NCI-H1417 treated with DMSO at 0.1 percent for 48 hours (cell line): ENCODE results near the gene SYT5.

Experiments
- DNase-seq: peaks from one replicate; lab custom pipeline; 2025; lab: John Stamatoyannopoulos, UW

Gene SYT5

DNA sequence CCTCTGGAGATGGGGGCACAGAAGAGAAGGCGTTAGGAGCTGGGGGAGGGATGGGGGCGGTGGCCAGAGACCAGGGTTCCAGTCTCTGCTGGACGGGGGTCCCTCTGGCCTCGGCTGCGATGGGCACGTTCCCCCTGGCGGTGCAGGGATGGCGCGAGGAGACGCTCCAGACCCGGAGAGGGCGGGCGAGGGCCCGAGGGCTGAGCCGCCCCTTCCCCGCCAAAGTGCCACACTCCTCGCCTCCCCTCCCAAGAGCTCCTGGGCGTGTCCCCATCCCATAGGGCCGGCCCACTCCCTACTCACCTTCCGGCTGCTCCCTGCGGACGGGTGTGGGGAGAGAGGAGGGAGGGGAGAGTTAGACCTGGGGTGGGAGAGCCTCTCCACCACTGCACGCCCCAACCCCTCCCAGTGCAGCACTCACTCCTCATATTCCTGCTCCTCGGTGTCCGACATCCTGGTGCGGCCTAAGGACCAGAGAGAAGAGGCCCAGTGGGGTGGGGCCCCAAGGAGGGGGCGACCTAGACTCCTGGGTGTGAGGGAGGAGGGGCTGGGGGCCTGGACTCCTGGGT lies 33.3 kb downstream of the SYT5 start:
- no peak for DNase-seq

DNA sequence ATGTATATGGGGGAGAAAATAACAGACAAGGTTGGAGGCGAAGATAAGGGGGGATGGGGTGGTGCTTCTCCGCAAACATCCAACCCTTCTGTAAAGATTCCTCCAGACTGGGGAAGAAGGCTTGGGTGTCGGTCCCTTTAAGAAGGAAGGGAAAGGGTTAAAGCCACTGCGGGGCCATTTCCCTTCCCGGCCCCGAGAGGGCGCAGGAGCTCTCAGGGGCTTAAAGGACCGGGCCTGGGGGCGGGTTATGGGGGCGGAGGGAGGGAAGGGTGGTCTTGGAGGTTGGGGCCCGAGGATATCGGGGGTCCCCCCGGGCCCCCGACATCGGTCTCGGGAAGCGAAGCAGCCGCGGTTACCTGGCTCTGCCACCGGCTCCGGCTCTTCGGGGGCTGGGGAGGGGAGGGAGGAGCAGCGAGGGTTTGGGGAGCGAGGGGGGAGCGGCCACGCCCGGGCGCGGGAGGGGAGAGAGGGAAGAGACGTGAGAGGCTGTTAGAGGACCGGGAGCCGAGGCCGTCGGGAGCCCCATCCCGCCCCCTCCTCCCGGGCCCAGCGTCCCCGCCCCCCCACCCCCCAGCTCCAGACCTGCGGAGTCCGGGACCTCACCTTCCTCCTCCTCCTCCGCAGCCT lies 33.9 kb downstream of the SYT5 start:
- DNase-seq, result no peak

DNA sequence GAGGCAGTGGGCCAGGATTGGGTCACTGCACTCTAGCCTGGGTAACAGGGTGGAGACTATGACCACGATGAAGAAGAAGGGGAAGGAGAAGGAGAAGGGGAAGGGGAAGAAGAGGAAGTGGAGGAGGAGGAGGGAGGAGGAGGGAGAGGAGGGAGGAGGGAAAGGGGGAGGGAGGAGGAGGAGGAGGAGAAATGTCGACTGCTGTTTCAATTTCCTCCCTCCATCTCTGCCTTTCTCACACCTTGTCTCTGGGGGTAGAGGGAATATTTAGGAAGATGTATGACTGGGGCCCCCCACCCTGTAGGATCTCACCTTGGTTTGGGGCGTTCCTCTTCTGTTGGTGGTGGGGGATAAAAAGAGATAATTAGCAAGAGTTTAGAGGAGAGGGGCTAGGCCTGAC lies 34.9 kb downstream of the SYT5 start:
- DNase-seq, result no peak

DNA sequence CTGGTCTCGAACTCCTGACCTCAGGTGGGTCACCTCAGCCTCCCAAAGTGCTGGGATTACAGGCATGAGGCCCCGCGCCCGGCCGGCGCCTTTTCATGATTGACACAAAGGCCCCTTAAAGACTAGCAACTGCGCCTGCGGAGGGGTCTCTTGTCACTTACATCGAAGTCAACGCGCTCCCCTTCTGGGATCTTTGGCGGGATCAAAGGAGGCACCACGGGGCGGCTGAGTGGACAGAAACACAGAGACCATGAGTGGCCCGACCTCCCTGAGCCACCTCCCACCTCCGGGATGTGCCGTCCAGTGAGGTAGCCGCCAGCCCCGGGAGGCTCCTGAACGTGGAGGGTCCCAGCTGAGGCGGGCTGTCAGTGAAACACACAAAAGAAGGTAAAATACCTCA lies 38.4 kb downstream of the SYT5 start:
- no peak for DNase-seq

DNA sequence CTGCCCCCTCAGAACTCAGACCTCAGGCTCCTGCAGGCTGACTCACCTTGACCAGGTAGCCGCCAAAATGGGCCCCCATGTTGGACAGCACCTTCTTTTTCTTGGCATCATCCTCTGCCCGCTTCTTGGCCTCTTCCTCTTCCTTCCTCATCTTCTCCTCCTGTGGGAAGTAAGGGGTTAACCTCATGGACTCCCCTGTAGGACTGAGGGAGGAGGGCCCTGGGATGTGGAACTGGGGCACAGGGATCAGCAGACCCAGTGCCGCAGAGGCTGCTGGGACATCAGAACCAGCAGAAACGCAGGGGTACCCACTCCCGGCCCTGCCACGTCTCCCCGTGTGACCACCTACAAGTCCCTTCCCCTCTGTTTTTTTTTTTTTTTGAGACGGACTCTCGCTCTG lies 42.2 kb downstream of the SYT5 start:
- no peak for DNase-seq

DNA sequence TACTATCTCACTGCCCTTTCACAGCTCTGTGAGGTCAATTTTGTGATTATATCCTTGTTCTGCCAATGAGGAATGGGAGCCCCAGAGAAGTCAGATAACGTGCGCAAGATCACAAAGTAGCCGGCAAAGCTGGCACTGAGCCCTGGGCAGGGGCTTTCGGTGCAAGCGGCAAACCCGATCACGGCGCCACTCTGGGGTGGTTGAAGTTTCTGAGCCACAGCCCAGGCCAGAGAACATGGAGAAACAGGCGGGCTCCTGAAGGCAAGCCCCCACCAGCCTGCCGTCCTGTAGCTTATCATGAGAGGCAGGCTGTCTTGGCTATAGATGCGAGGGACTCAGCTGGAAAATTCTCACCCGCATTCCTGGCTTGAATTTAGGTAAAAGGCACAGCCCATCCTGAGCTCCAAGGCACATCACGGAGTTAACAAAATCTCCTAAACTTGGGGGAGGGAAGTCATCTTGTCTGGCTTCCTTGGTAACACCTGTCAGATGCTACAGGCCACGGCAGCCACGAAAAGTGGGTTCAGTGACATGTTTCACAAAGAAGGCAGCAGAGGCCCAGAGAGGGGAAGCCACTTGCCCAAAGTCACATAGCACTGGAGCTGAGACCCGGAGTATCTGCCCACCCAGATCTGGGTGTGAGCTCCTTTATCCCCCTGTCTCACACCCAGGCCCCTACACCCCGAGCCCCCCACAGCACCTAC lies 43.5 kb downstream of the SYT5 start:
- DNase-seq, result no peak

DNA sequence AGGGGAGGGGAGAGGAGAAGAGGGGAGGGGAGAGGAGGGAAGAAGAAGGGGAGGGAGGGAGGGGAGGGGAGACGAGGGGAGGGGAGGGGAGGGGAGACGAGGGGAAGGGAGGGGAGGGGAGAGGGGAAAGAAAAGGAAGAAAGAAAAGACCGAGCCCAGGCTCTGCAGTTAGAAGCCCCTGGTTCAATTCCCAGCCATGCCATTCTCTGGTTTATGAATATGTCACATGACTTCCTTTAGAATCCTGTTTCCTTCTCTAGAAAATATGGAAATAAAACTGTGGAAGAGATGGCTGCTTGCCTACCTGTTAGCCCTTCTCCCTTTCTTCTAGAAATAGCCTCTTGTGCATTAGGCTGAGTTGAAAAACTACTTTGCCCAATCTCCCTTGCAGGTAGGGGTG lies 45.4 kb downstream of the SYT5 start:
- no peak for DNase-seq

DNA sequence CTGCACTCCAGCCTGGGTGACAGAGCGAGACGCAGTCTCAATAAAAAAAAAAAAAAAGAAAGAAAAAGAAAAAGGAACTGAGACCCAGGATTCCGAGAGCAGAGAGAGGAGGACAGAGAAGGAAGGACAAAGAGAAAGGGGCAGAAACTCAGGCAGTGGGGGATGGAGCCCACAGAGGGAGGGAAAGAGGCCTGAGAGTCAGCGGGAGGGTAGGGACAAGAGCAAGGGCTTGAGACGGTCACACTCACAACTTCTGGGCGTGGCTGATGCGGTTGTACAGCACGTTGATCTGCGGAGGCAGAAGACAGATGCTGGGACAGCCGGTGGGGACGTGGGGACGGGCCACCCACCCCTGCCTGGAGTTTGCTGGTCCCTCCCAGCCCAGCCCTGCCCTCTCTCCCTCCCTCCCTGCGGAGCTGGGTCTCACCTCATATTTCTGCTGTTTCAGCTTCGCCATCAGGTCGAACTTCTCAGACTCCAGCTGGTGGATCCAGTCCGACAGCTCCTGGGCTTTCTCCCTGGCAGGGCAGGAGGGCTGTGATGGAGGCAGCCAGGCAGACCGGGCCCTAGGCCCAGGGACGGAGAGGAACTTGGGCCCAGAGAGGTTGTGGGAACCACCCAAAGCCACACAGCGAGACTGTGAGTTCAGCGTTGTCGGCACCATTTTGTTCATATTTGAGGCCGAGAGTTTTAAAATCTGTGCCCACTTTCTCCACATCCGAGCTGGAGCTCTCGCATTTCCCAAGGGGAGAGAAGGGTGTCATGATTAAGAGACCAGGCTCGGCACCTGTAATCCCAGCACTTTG lies 46.2 kb downstream of the SYT5 start:
- DNase-seq, result no peak

DNA sequence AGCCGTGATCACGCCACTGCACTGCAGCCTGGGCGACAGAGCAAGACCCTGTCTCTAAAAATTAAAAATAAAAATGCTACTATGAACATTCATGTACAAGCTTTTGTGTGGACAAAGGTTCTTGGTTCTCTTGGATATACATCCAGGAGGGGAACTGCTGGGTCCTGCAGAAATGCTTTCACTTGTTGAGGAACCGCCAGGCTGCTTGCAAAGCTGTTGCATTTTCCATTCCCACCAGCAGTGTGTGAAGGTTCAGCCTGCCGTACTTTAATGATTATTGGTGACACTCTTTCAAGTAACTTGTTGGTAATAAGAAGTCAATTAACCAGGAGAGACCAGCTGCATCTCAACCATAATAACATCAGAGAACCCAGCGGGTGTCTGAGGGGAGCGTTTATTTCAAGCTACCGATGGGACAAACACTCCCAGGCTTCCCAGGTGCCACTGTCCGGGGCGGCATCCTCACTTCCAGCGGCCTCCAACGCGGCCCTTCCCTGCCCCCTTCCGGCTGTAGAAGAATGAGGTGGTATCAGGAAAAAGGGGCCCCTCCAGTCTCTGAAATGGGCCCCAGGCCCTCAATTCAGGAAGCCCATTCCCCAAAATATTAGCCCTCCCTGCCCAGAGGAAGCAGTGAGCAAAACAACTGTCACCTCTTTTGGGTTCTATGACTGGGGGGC lies 47.5 kb downstream of the SYT5 start:
- no peak for DNase-seq

DNA sequence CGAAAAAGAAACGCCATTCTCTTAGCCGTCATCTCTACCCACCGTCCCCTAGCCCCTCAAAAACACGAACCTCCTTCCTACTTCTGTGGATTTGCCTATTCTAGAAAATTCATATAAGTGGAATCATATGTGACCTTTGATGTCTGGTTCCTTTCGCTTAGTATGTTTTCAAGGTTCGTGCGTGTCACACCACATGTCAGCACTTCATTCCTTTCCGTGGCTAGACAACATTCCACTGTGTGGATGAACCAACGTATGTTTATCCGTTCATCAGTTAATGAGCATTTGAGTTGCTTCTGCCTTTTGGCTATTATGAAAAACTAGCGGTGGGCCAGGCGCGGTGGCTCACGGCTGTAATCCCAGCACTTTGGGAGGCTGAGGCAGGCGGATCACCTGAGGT lies 48.7 kb downstream of the SYT5 start:
- DNase-seq, result no peak
